Right ventricle myocardium superior (tissue), 1 donor: ENCODE data around the gene RRAGD. TPM values are rescaled to one million over a fixed set of nuclear protein-coding genes. Genes with fewer than 3 reads are reported as not detected.

ENCODE experiments used
- ATAC-seq: fragments of 200-7000 bp; cut with Tn5 transposase; one replicate; pipeline ENCODE4 v1.9.1; 2020; ENCODE audit warnings: mild to moderate bottlenecking; ENCODE audit not compliant: poor library complexity
- DNase-seq: peaks from one replicate; pipeline ENCODE4 v3.0.0-alpha.2; 2020
- intact Hi-C: fragments of 100-400 bp; cut with DNase I; formaldehyde crosslinking; loops from one replicate; pipeline ENCODE4 v1.11.2; 2022
- total RNA-seq: library from RNA; stranded (reverse); fragmentation: NEBNext Ultra II Directional; extraction: Animal tissue kit (Norgen Biotek cat#: 25700); gene quantifications from one replicate; pipeline ENCODE4 v1.2.1, GENCODE V29; 2021
- donor health status: DM: no; HTN: yes; CAD: no; lungs with severe emphysema.

RRAGD gene
- total RNA-seq, 1 donor from 2014 or later, result 130 TPM

GRCh38 chr6:89386917-89387491 lies 25.1 kb downstream of the RRAGD start:
- intact Hi-C loops, result no loop called here
- no peak for ATAC-seq
- DNase-seq, result no peak

DNA sequence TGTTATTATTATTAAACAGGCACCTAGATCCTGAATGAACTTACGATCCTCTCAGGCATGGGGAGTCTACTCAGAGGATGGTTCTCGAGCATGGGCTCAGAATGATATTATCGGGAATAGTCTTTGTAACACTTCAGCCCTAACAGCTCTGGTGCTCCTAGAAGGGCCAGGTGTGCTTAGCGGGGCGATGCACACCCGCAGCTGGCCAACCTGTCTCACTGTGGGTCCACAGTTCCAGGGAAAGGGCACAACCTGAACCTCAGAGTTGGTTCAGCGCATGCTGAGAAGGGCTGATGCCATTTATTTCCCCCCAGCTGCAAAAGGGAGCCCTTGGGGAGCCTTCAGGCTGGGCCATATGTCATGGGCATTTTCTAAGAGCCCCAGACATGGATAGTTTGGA lies 26.2 kb downstream of the RRAGD start:
- DNase-seq (no peak), ATAC-seq (no peak)
- intact Hi-C loops, result no loop called here

DNA sequence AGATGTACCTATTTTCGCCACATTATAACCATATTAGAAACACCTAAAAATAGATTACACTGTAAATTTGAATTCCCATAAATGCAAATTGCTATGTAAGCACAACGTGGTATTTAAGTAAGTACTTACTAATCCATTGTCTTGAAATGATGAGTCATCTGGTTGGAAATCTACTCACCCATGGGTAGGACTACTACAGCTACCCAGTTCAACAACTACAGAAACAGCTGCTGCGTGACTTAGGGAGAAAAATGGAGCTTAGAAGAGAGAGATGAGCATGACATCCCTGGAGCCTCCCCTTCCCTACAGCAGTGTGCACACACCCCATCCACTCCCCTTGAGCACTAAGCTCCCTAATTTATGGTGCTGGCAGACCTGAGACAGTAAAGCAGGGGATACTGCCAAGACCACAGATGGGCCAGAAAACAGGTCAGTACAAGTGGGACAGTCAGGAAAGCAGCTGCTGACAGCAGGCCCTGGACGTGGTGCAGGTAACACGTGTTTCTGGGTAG lies 26.9 kb downstream of the RRAGD start:
- intact Hi-C loops, result no loop called here
- DNase-seq (no peak), ATAC-seq (peak; percentile 61)

GRCh38 chr6:89381031-89381430 lies 31.0 kb downstream of the RRAGD start:
- DNase-seq, result no peak
- no peak for ATAC-seq
- intact Hi-C loops, result no loop called here

DNA sequence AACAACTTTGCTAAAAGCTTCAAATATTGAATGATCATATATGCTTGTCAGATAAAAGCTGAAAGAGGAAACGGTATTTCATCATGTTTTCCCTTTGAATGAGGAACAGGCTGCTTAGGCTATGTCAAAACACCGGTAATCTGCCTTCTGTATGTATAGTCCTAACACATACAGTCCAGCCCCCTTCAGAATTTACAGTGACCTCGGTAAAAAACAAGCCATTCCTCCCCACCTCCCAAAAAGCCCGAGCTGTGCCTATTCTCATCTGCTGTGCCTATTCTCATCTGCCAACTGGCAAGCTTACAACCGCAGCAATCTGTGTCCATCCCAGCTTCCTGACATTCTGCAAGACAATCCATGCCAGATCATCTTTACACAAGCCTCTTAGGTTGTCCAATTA lies 32.8 kb downstream of the RRAGD start:
- no peak for DNase-seq
- ATAC-seq, result peak; percentile 77
- intact Hi-C loops, result no loop called here

- DNase-seq, result no peak
- intact Hi-C loops, result no loop called here
- ATAC-seq, result peak; percentile 55
Measured at GRCh38 chr6:89378628-89379027, 33.4 kb downstream of the RRAGD start.

- peak; percentile 53 for DNase-seq
- intact Hi-C loops, result no loop called here
- peak; percentile 49 for ATAC-seq
Measured at GRCh38 chr6:89375427-89376267, 36.4 kb downstream of the RRAGD start.

DNA sequence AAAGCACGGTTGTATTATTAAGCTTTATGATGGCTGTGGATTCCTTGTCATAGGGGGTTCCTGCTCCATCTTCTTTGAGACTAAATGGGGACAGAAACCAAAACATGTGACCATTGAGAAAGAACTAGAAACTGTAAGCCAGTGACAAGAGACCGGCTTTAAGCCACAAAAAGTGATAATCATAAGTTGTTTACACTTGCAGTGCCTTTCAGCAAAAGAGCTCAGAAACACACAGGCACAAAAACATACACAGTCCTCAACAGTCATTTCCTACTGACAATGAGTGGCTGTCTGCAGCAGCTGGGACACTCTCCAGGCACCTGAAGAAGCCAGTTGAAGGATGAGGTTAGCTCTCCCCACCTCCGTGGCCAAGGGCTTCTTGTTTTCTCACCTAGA lies 39.6 kb downstream of the RRAGD start:
- DNase-seq (no peak), ATAC-seq (no peak)
- intact Hi-C loops, result loop anchor here (5.0 kb wide), 1 partner anchor 40 kb away; the partner anchor contains the start of gene RRAGD

- intact Hi-C loops, result loop anchor here (5.0 kb wide), 1 partner anchor 40 kb away; the partner anchor contains the start of gene RRAGD
- DNase-seq (peak; percentile 84), ATAC-seq (peak; percentile 89)
Measured at GRCh38 chr6:89371849-89372505, 40.1 kb downstream of the RRAGD start.

- intact Hi-C loops, result loop anchor here (5.0 to 10.0 kb wide), 2 partner anchors 57 to 384 kb away; no protein-coding TSS in a partner anchor
- ATAC-seq, result peak; percentile 81
Measured at GRCh38 chr6:89368999-89369398, 43.1 kb downstream of the RRAGD start.

GRCh38 chr6:89368107-89368506 lies 44.0 kb downstream of the RRAGD start:
- DNase-seq, result peak; percentile 66
- intact Hi-C loops, result loop anchor here (5.0 to 10.0 kb wide), 2 partner anchors 56 to 383 kb away; no protein-coding TSS in a partner anchor

More at GRCh38 chr6:89368999-89369398, 43.1 kb downstream of the RRAGD start:
- DNase-seq, result peak; percentile 71

GRCh38 chr6:89364586-89364985 lies 47.5 kb downstream of the RRAGD start:
- ATAC-seq, result no peak
- no peak for DNase-seq
- intact Hi-C loops, result loop anchor here (10.0 kb wide), 1 partner anchor 380 kb away; no protein-coding TSS in a partner anchor

More at GRCh38 chr6:89368107-89368506, 44.0 kb downstream of the RRAGD start:
- ATAC-seq, result peak; percentile 66

DNA sequence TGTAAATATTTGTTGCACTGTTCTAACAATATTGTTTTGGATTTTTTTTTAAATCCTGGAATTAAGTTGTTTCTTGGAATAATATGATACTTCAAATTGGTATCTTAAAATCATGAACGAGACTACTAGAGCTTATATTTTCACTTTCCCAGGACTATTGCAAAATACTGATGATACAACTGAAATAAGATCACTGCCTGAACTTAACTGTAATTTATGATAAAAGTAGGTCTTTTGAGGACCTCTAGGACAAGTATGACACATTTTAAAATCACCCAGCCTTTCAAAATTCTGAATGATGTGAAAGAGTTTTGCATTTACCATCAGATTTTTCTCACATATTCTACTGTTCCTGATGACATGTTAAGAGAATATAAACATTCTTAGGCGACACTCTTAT lies 50.9 kb downstream of the RRAGD start:
- intact Hi-C loops, result loop anchor here (10.0 kb wide), 1 partner anchor 376 kb away; no protein-coding TSS in a partner anchor

DNA sequence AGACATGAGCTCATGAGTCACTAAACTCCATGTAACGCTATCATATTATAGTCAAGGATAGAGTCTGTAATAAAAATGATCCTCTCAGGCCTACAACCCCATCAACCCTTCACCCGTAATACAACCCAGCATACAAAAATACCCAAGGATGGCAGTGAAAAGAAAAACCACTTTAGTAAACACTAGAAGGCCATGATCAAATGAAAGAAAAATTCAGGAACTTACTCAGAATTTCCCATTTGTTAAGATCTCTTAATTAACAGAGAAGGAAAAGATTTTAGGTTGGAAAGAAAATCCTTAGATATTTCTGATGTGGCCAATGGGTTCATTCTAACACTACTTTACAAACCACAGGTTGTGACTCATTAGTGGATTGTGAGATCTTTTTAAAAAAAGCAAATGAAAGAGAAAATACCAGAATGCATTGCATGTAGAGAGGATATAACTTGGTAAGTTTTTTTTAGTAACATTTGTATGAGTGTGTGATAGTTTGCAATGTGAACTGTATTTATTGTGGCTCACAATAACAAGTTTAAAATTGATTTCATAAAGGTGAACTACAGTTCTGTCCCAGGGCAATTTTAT lies 51.6 kb downstream of the RRAGD start:
- intact Hi-C loops, result loop anchor here (10.0 kb wide), 1 partner anchor 376 kb away; no protein-coding TSS in a partner anchor

More for the DNA sequence above, 50.9 kb downstream of the RRAGD start:
- no peak for ATAC-seq
- DNase-seq, result no peak

DNA sequence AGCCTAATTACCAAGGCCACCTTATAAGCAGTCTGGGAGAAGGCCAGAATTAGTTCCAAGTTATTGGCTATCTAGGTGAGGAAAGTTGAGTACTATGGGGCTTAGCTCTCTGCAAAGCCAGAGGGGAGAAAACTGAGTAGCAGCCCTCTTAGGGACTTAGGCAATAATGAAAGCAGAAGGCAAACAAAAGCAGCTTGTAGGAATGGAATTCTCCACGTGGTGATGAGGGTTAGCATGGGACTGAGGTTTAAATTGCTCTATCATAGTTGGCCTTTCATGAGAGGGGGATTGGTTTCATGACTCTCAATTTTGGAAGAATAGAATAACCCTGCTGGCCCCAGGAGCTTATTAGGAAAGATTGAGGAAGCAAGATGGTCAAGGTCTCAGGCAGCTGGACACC lies 52.5 kb downstream of the RRAGD start:
- ATAC-seq, result no peak
- intact Hi-C loops, result no loop called here
- no peak for DNase-seq

More for the DNA sequence above, 51.6 kb downstream of the RRAGD start:
- ATAC-seq (no peak), DNase-seq (no peak)

GRCh38 chr6:89357390-89357789 lies 54.7 kb downstream of the RRAGD start:
- intact Hi-C loops, result no loop called here
- ATAC-seq (no peak), DNase-seq (no peak)

DNA sequence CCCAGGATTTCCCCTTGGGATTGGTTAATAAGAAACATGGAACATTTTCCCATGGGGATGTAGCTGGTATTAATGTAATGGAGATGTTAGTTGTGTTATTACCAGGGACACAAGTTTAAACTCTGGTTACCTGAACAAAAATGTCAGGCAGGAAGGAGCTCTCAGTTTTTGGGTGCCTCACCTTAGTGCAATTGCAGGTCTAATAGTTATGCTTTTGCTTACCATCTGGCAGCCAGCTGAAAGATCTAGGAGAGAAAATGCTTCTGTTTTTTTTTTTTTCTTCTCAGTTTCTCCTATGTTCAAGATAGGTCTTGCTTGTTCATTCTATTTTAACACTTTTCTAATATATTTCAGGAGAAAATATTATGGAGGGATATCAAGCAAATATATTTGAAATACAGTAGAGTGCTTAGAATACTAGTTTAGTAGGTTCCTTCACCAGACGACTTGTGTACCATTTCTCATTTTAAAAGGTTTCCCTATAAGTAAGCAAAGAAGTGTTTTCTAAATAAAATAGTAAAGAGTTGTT lies 55.4 kb downstream of the RRAGD start:
- ATAC-seq, result no peak
- intact Hi-C loops, result no loop called here
- DNase-seq, result no peak

DNA sequence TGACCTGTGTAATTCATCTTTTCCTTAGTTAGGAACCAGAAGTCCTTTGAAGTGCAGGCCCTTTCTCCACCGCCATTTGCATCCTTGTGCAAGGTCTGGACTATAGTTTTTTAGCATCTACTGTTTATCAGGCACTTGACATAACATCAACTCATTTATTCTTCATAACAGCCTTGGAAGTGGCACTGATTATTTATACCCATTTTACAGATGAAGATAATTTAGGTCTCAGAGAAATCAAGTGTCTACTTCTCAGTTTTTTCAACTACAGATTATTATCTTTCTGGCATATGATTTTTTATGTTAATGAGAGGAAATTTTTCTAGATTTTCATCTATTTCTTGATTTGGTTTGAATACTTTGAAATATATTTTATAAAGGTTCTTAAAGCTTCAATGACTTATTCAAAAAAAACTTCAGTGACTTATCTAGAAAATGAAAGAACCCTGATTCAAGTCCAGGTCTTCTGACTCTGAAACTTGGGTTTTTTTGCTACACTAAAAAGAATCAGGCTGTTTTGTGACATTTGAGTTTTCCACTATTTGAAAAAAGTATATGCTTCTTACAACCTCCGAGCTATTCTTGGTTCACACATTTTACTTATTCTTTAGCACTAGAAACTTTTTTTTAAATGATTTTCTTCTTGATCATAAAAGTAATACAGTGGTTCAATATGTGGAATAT lies 56.4 kb downstream of the RRAGD start:
- ATAC-seq, result no peak
- intact Hi-C loops, result no loop called here
- no peak for DNase-seq
